HL-60 (cell line): Measurements from ENCODE around the gene THBS3.

Experiments
- CTCF ChIP-seq: IDR thresholded peaks from one replicate; pipeline ENCODE4 v1.5.1; 2011; ENCODE audit warnings: low read length, control low read depth, inconsistent platforms; ENCODE audit not compliant: insufficient read depth
- GABPA ChIP-seq: IDR thresholded peaks from 2 replicates; pipeline ENCODE4 v1.6.1; 2012; ENCODE audit warnings: low read depth
- TF ChIP-seq, protein P1 (sequence below): IDR thresholded peaks from 2 replicates; pipeline ENCODE4 v1.6.1; 2012; ENCODE audit warnings: low read depth; ENCODE audit not compliant: insufficient replicate concordance

GRCh38 chr1:155192346-155193274 is 15.1 kb downstream of the THBS3 start:
- TF ChIP-seq, protein P1, sequence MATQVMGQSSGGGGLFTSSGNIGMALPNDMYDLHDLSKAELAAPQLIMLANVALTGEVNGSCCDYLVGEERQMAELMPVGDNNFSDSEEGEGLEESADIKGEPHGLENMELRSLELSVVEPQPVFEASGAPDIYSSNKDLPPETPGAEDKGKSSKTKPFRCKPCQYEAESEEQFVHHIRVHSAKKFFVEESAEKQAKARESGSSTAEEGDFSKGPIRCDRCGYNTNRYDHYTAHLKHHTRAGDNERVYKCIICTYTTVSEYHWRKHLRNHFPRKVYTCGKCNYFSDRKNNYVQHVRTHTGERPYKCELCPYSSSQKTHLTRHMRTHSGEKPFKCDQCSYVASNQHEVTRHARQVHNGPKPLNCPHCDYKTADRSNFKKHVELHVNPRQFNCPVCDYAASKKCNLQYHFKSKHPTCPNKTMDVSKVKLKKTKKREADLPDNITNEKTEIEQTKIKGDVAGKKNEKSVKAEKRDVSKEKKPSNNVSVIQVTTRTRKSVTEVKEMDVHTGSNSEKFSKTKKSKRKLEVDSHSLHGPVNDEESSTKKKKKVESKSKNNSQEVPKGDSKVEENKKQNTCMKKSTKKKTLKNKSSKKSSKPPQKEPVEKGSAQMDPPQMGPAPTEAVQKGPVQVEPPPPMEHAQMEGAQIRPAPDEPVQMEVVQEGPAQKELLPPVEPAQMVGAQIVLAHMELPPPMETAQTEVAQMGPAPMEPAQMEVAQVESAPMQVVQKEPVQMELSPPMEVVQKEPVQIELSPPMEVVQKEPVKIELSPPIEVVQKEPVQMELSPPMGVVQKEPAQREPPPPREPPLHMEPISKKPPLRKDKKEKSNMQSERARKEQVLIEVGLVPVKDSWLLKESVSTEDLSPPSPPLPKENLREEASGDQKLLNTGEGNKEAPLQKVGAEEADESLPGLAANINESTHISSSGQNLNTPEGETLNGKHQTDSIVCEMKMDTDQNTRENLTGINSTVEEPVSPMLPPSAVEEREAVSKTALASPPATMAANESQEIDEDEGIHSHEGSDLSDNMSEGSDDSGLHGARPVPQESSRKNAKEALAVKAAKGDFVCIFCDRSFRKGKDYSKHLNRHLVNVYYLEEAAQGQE, result no peak
- TF ChIP-seq CTCF, result no peak
- no peak for TF ChIP-seq GABPA
